Fibroblast of pulmonary artery (primary cell): ENCODE data around the gene TCERG1L.
"Not testable (repeated sequence)": the region's sequence is repeated elsewhere in the genome, so short reads cannot be mapped to it uniquely, and the experiment has no call there.

Experiments used
- DNase-seq: peaks from one replicate; pipeline ENCODE4 v3.0.0-alpha.2; 2010; ENCODE audit warnings: low read depth
- H3K4me3 ChIP-seq: replicated peaks from 2 replicates; pipeline ENCODE4 v1.5.1; 2011; ENCODE audit warnings: low read depth, mild to moderate bottlenecking, control low read depth, low read length, moderate library complexity
- TF ChIP-seq, protein P1 (sequence below): IDR thresholded peaks from 2 replicates; pipeline ENCODE4 v1.5.1; 2011; ENCODE audit warnings: mild to moderate bottlenecking, control low read depth, low read length, inconsistent platforms; ENCODE audit errors: missing control alignments

Gene TCERG1L

GRCh38 chr10:131079314-131079713, 232.2 kb downstream of the TCERG1L start:
- H3K4me3 ChIP-seq, result no peak overlapping the region
- TF ChIP-seq, protein P1, sequence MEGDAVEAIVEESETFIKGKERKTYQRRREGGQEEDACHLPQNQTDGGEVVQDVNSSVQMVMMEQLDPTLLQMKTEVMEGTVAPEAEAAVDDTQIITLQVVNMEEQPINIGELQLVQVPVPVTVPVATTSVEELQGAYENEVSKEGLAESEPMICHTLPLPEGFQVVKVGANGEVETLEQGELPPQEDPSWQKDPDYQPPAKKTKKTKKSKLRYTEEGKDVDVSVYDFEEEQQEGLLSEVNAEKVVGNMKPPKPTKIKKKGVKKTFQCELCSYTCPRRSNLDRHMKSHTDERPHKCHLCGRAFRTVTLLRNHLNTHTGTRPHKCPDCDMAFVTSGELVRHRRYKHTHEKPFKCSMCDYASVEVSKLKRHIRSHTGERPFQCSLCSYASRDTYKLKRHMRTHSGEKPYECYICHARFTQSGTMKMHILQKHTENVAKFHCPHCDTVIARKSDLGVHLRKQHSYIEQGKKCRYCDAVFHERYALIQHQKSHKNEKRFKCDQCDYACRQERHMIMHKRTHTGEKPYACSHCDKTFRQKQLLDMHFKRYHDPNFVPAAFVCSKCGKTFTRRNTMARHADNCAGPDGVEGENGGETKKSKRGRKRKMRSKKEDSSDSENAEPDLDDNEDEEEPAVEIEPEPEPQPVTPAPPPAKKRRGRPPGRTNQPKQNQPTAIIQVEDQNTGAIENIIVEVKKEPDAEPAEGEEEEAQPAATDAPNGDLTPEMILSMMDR, result no peak
- no peak for DNase-seq

DNA sequence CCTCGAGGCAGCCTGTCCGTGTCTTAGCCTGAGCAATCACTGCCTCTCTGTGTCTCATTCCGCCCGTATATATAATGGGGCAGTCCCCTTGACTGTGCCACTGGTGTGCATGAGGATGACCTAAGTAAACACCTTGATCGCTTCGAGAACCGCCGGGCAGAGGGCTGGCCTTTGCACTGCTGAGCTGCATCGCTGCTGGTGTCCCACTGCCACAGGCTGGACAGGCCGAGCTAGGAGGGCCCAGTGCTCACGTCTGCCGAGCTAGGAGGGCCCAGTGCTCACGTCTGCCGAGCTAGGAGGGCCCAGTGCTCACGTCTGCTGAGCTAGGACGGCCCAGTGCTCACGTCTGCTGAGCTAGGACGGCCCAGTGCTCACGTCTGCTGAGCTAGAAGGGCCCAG, 232.6 kb downstream of the TCERG1L start:
- not testable (repeated sequence) for DNase-seq, H3K4me3 ChIP-seq

- no peak overlapping the region for H3K4me3 ChIP-seq
- TF ChIP-seq, protein P1, result no peak
- no peak for DNase-seq
Observed at GRCh38 chr10:131078131-131078881, 233.2 kb downstream of the TCERG1L start.

- H3K4me3 ChIP-seq, result no peak overlapping the region
- no peak for DNase-seq
- TF ChIP-seq, protein P1, result no peak
Observed at GRCh38 chr10:131077724-131078123, 233.8 kb downstream of the TCERG1L start.

- no peak for DNase-seq
- TF ChIP-seq, protein P1, result no peak
- no peak overlapping the region for H3K4me3 ChIP-seq
Observed at GRCh38 chr10:131077031-131077430, 234.5 kb downstream of the TCERG1L start.

DNA sequence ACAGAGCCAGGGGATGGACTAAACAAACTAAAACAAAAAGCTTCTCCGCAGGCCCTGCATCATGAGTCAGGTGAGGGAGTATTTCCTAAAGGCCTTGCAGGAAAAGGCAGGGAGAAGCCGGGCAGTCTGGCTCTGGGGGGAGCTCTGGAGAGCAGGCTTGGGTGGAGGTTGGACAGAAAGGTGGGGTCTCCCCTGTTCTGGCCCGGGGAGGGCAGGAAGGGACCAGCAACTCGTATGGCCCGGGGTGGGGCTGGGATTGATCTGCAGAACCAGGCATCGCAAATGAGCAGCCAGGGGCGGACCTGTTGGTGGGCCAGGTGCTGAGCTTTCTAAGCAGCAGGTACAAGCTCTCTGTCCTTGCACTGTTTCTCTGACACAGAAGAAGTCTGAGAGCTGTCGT, 235.2 kb downstream of the TCERG1L start:
- no peak overlapping the region for H3K4me3 ChIP-seq
- no peak for DNase-seq
- TF ChIP-seq, protein P1, result no peak

DNA sequence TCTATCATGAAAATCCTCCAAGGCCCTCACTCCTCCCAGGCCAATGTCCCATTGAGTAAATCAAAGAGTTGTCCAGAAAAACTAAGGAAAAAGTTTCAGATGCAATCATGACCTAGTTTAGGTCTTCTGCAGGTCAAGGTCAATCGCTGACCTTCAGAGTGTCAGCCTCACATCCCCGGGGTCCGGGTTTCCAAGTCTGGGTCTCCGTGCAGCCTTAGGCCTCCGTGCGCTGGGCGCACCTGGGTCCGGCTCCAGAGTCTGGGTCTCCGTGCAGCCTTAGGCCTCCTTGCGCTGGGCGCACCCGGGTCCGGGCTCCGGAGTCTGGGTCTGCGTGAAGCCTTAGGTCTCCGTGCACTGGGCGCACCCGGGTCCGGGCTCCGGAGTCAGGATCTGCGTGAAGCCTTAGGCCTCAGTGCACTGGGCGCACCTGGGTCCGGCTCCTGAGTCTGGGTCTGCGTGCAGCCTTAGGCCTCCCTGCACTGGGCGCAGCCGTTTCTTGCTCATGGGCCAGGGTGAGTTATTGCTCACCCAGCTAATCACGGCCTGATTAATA, 236.2 kb downstream of the TCERG1L start:
- no peak overlapping the region for H3K4me3 ChIP-seq
- TF ChIP-seq, protein P1, result no peak
- DNase-seq, result no peak
